HepG2 (cell line): Measurements from ENCODE around the gene POU3F1. TPM values are rescaled to one million over a fixed set of nuclear protein-coding genes. Genes with fewer than 3 reads are reported as not detected.

Source experiments
- CHCHD3 ChIP-seq: sonication (generic); formaldehyde crosslinking; IDR thresholded peaks from 2 replicates; pipeline ENCODE4 v1.8.0; 2022; ENCODE audit warnings: mild to moderate bottlenecking, missing genetic modification reagents, moderate library complexity
- E2F5 ChIP-seq: sonication (generic); formaldehyde crosslinking; conservative IDR thresholded peaks from 2 replicates; pipeline ENCODE4 v1.4.0; 2020; ENCODE audit warnings: missing genetic modification reagents
- MIER3 ChIP-seq: IDR thresholded peaks from 2 replicates; pipeline ENCODE4 v1.6.1; 2016; ENCODE audit warnings: missing compliant biosample characterization, borderline replicate concordance
- NPAS2 ChIP-seq: sonication (generic); formaldehyde crosslinking; IDR thresholded peaks from 2 replicates; pipeline ENCODE4 v1.8.0; 2022; ENCODE audit warnings: mild to moderate bottlenecking, missing genetic modification reagents, borderline replicate concordance
- NRL ChIP-seq: sonication (generic); formaldehyde crosslinking; IDR thresholded peaks from 2 replicates; pipeline ENCODE4 v1.5.0; 2020; ENCODE audit warnings: missing genetic modification reagents, mild to moderate bottlenecking, moderate library complexity, borderline replicate concordance
- PRDM10 ChIP-seq: sonication (generic); formaldehyde crosslinking; IDR thresholded peaks from 2 replicates; pipeline ENCODE4 v1.4.0; 2020; ENCODE audit warnings: low read depth, missing genetic modification reagents
- REPIN1 ChIP-seq: sonication (generic); formaldehyde crosslinking; IDR thresholded peaks from 2 replicates; pipeline ENCODE4 v1.8.0; 2022; ENCODE audit warnings: missing genetic modification reagents, low read depth, mild to moderate bottlenecking, borderline replicate concordance
- SAFB2 ChIP-seq: sonication (generic); formaldehyde crosslinking; IDR thresholded peaks from 2 replicates; pipeline ENCODE4 v1.5.1; 2020; ENCODE audit warnings: missing genetic modification reagents, low read depth, mild to moderate bottlenecking, borderline replicate concordance
- SALL1 ChIP-seq: sonication (generic); formaldehyde crosslinking; IDR thresholded peaks from 2 replicates; pipeline ENCODE4 v1.8.0; 2022; ENCODE audit warnings: mild to moderate bottlenecking, missing genetic modification reagents
- SIN3A ChIP-seq: IDR thresholded peaks from 2 replicates; pipeline ENCODE4 v1.6.1; 2011; ENCODE audit warnings: low read depth, mild to moderate bottlenecking, control low read depth, low read length, borderline replicate concordance
- TCF12 ChIP-seq, 2 experiments: fragments of 450-650 bp in 1 of 2; sonication (generic) in 1 of 2; formaldehyde crosslinking in 1 of 2; IDR thresholded peaks; 2 replicates each; pipeline versions ENCODE4 v1.6.1 to v1.8.0; 2017 to 2022; ENCODE audit warnings: antibody characterized with exemption in 1 of 2, mild to moderate bottlenecking in 1 of 2, missing genetic modification reagents in 1 of 2, moderate library complexity in 1 of 2
- ZFP1 ChIP-seq: IDR thresholded peaks from 2 replicates; pipeline ENCODE4 v1.6.1; 2016
- ZFP36 ChIP-seq: fragments of 150-350 bp; IDR thresholded peaks from 2 replicates; pipeline ENCODE4 v1.6.1; 2018; ENCODE audit warnings: borderline replicate concordance, low read length, low read depth; ENCODE audit not compliant: partially characterized antibody
- ZFP82 ChIP-seq: sonication (generic); formaldehyde crosslinking; IDR thresholded peaks from 2 replicates; pipeline ENCODE4 v1.5.1; 2020; ENCODE audit warnings: mild to moderate bottlenecking, missing genetic modification reagents, borderline replicate concordance
- ZMYM2 ChIP-seq: sonication (generic); formaldehyde crosslinking; IDR thresholded peaks from 2 replicates; pipeline ENCODE4 v1.8.0; 2022; ENCODE audit warnings: mild to moderate bottlenecking, missing genetic modification reagents
- ZNF121 ChIP-seq: sonication (generic); formaldehyde crosslinking; IDR thresholded peaks from 2 replicates; pipeline ENCODE4 v1.5.0; 2020; ENCODE audit warnings: mild to moderate bottlenecking, missing genetic modification reagents
- ZNF17 ChIP-seq: sonication (generic); formaldehyde crosslinking; IDR thresholded peaks from 2 replicates; pipeline ENCODE4 v1.5.0; 2020; ENCODE audit warnings: mild to moderate bottlenecking, missing genetic modification reagents
- ZNF207 ChIP-seq: fragments of 450-650 bp; IDR thresholded peaks from 2 replicates; pipeline ENCODE4 v1.6.1; 2016; ENCODE audit warnings: antibody characterized with exemption, borderline replicate concordance
- ZNF225 ChIP-seq: sonication (generic); formaldehyde crosslinking; IDR thresholded peaks from 2 replicates; pipeline ENCODE4 v1.4.0; 2020; ENCODE audit warnings: mild to moderate bottlenecking, missing genetic modification reagents
- ZNF230 ChIP-seq: sonication (generic); formaldehyde crosslinking; IDR thresholded peaks from 2 replicates; pipeline ENCODE4 v1.4.0; 2020; ENCODE audit warnings: mild to moderate bottlenecking, missing genetic modification reagents
- ZNF879 ChIP-seq: sonication (generic); formaldehyde crosslinking; IDR thresholded peaks from 2 replicates; pipeline ENCODE4 v1.8.1; 2023; ENCODE audit warnings: missing genetic modification reagents
- ZNF891 ChIP-seq: sonication (generic); formaldehyde crosslinking; IDR thresholded peaks from 2 replicates; pipeline ENCODE4 v1.5.0; 2020; ENCODE audit warnings: mild to moderate bottlenecking, missing genetic modification reagents
- polyA plus RNA-seq, 8 experiments: library from polyadenylated mRNA; depleted of rRNA in 3 of 8; stranded (reverse) in 7 of 8; unstranded in 1 of 8; fragments of >200 nt; fragmentation: Illumina TruSeq in 4 of 8; extraction: Trizol in 4 of 8; gene quantifications; 2 replicates each; pipeline versions ENCODE4 v1.2.1 to v1.2.3, GENCODE V29; 2011 to 2016; ENCODE audit warnings: low read depth in 4 of 8, missing spikeins in 1 of 8, mixed read lengths in 1 of 8; ENCODE audit not compliant: insufficient read depth in 1 of 8
- total RNA-seq, 5 experiments: library from RNA; depleted of rRNA; stranded (reverse); fragments of >200 nt; fragmentation: Illumina TruSeq; extraction: Trizol; gene quantifications; 2 replicates each; pipeline ENCODE4 v1.2.3, GENCODE V29; 2016; ENCODE audit warnings: low read depth in 1 of 5
- TF ChIP-seq, protein P1 (sequence below): sonication (generic); formaldehyde crosslinking; IDR thresholded peaks from 2 replicates; pipeline ENCODE4 v1.8.1; 2023; ENCODE audit warnings: mild to moderate bottlenecking, missing genetic modification reagents

Gene POU3F1
- total and polyA plus RNA-seq, 2 of the 13 experiments (the other 11 are each of a cell fraction or from before 2014, with no cell fraction given), result not detected

DNA sequence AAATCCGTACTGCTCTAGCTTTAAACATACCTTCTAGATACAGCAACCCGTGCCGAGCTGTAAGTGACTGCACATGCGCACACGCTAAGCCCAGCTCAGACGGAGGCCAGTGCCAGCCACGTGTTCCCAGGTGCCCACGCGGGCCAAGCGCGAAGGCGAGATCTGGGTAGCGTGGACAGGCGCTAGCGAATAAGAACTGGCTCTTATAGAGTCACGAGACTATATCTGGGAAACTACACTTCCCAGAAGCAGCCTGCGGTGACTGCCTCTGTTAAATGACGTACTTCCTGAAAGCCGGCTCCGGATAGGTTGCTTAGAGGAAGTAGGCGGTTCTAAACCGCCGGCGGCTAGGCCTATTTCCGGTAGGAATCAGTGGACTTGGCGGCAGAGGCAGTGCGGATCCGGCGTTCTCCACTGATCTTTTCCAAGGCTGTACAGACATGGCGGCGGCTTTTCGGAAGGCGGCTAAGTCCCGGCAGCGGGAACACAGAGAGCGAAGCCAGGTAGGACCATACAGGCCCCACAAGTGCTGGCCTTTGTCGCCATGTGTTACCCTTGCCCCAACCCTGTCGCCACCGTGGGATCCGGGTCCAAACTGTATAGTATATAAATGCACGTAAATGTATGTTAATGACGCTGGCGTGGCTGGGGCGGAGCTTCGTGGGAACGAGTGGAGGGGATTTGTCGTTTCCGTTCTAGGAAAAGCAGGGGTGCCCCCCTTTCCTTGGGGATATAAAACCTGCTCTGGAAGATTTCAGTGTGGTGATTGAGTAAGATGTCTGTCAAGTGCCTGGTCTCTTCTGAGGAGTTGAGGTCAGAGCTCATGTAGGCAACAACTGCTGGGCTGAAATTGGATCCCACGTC is 34.0 kb downstream of the POU3F1 start, which contains the start of gene UTP11 (continued):
- TF ChIP-seq, protein P1, sequence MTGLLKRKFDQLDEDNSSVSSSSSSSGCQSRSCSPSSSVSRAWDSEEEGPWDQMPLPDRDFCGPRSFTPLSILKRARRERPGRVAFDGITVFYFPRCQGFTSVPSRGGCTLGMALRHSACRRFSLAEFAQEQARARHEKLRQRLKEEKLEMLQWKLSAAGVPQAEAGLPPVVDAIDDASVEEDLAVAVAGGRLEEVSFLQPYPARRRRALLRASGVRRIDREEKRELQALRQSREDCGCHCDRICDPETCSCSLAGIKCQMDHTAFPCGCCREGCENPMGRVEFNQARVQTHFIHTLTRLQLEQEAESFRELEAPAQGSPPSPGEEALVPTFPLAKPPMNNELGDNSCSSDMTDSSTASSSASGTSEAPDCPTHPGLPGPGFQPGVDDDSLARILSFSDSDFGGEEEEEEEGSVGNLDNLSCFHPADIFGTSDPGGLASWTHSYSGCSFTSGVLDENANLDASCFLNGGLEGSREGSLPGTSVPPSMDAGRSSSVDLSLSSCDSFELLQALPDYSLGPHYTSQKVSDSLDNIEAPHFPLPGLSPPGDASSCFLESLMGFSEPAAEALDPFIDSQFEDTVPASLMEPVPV (CRISPR knock-in tag), result peak; percentile 89
- TF ChIP-seq ZNF225 (peak; percentile 99), SALL1 (peak; percentile 99), SIN3A (no peak; the same call in 1 of the 2 replicates), MIER3 (CRISPR knock-in tag) (peak; percentile 90; the same call in 1 of the 2 replicates), ZNF17 (CRISPR knock-in tag) (0 out of 2 replicates have a peak, but pooled peaks have one; percentile 86), ZNF879 (peak; percentile 96), REPIN1 (CRISPR knock-in tag) (peak; percentile 97), PRDM10 (peak; percentile 60), CHCHD3 (CRISPR knock-in tag) (peak; percentile 97), NPAS2 (0 out of 2 replicates have a peak, but pooled peaks have one; percentile 44), ZNF891 (CRISPR knock-in tag) (peak; percentile 96), ZFP1 (CRISPR knock-in tag) (peak; percentile 84), SAFB2 (CRISPR knock-in tag) (peak; percentile 79; the same call in 1 of the 2 replicates), ZFP82 (CRISPR knock-in tag) (peak; percentile 67; the same call in 1 of the 2 replicates), ZNF207 (no peak), ZMYM2 (CRISPR knock-in tag) (peak; percentile 94), ZNF230 (CRISPR knock-in tag) (peak; percentile 73), ZNF121 (CRISPR knock-in tag) (peak; percentile 63), ZFP36 (no peak), E2F5 (CRISPR knock-in tag) (peak; percentile 83), TCF12 (IDR thresholded peaks at IDR 0.05) (no peak), TCF12 (CRISPR knock-in tag; IDR thresholded peaks at IDR 0.05) (no peak), NRL (CRISPR knock-in tag) (peak; percentile 98; the same call in 1 of the 2 replicates)
